T-helper 17 cell (primary cell): ENCODE data around the gene SIK3. TPM values are rescaled to one million over a fixed set of nuclear protein-coding genes. Genes with fewer than 3 reads are reported as not detected.
"Not testable (repeated sequence)": the region's sequence is repeated elsewhere in the genome, so short reads cannot be mapped to it uniquely, and the experiment has no call there.

ENCODE experiments used
- ATAC-seq: fragments of 150-1000 bp; cut with Tn5 transposase; 2 replicates; pipeline ENCODE4 v1.10.0; 2021; ENCODE audit warnings: mild to moderate bottlenecking, moderate library complexity
- DNase-seq, 3 donors: peaks; one replicate each; pipeline versions ENCODE4 v3.0.0 to v3.0.0-alpha.2; 2020 to 2021
- H3K9me3 ChIP-seq: one replicate; pipeline ENCODE4 v1.7.0; 2013; ENCODE audit warnings: low read length, mild to moderate bottlenecking; ENCODE audit not compliant: control insufficient read depth, poor library complexity, severe bottlenecking
- H3K27ac Mint-ChIP-seq: one replicate; pipeline ENCODE4 v1.8.0; 2022; ENCODE audit warnings: mild to moderate bottlenecking, moderate library complexity, mixed read lengths
- H3K27me3 Mint-ChIP-seq: one replicate; pipeline ENCODE4 v1.8.0; 2022; ENCODE audit warnings: mixed read lengths
- H3K36me3 Mint-ChIP-seq: one replicate; pipeline ENCODE4 v1.8.0; 2022; ENCODE audit warnings: low read depth, mixed read lengths
- H3K4me1 Mint-ChIP-seq: one replicate; pipeline ENCODE4 v1.8.0; 2022; ENCODE audit warnings: mild to moderate bottlenecking, mixed read lengths
- H3K4me3 Mint-ChIP-seq: one replicate; pipeline ENCODE4 v1.8.0; 2022; ENCODE audit warnings: mild to moderate bottlenecking, moderate library complexity, mixed read lengths
- total RNA-seq, 4 donors: library from RNA in 2 of 4; stranded (reverse) in 2 of 4; gene quantifications; one replicate each; pipeline ENCODE4 v1.2.3 and lab custom pipeline; 2022 to 2026

The SIK3 gene
- total RNA-seq, 2 donors from 2014 or later, result 82.7 to 87.5 TPM

DNA sequence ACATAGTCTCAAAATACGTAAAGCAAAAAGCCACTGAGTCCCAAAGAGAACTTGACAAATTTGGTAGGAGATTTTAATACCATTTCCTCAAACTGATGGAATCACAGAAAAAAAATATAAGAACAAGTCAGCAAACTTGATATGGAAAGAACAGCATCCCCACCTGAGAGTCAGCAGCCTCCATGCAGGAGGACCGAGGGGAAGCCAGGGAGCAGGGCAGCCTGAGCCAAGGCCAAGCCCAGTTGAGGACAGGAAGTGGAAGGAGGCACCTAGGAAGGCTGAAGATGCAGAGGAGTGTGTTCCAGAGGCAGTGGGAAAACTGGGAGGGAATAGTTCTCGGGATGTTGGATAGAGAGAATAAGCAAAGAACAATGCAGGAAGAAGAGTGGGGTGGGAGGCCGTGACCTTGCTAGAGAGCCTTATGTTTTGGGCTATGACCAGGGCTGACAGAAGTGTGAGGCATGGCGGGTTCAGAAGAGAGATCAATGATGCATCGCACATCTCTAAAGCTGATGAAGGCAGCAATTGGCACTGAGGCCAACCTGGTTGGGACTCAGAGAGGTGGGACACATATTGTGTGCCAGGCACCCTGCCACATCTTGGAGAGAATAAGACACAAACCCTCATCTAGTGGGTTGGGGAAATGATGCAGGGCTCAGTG, 290.5 kb downstream of the SIK3 start:
- Mint-ChIP-seq H3K27ac (no peak overlapping the region), H3K36me3 (peaks cover 2% of the 10 kb centered on the region), H3K4me1 (no peaks in the 10 kb centered on the region), H3K27me3 (peaks cover 25% of the 10 kb centered on the region), H3K4me3 (no peak overlapping the region)
- ATAC-seq (no peak), DNase-seq (no peak)
- no peaks in the 10 kb centered on the region for H3K9me3 ChIP-seq

DNA sequence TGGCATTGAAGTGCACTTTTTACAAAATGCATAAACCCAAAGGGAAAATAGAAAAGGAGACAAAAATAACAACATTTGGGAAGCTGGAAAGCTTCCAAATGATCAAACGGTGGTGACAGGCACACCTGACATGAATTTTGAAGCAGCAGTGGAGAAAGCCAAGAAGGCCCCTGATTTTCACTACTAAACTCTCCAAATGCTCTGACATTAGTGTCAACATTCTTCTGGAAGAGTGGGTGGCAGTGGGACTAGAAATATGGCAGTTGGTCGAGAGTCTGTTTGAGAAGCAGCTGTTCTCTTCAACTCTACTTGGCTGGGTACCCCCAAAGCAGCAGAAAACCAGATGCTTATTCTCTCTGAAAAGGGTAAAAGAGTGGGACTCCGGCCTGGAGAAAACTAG, 294.2 kb downstream of the SIK3 start:
- H3K27ac Mint-ChIP-seq, result no peak overlapping the region

DNA sequence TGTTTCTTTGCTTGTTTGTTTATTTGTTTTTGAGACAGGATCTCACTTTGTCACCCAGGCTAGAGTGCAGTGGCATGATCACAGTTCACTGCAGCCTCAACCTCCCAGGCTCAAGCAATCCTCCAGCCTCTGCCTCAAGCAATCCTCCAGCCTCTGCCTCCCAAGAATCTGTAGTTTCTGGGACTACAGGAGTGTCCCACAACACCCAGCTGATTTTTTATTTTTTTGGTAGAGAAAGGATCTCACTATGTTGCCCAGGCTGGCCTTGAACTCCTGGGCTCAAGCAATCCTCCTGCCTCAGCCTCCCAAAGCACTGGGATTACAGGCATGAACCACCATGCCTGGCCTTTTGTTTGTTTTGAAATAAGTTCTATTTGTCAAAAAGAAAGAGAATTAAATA, 296.6 kb downstream of the SIK3 start:
- not testable (repeated sequence) for H3K4me1 Mint-ChIP-seq, DNase-seq, H3K36me3 Mint-ChIP-seq, H3K27ac Mint-ChIP-seq, H3K4me3 Mint-ChIP-seq, ATAC-seq, H3K9me3 ChIP-seq
- peaks cover 34% of the 10 kb centered on the region for H3K27me3 Mint-ChIP-seq

More for the DNA sequence above, 294.2 kb downstream of the SIK3 start:
- H3K36me3 Mint-ChIP-seq, result peaks cover 2% of the 10 kb centered on the region
- H3K4me1 Mint-ChIP-seq, result no peaks in the 10 kb centered on the region
- no peak overlapping the region for H3K4me3 Mint-ChIP-seq
- no peaks in the 10 kb centered on the region for H3K9me3 ChIP-seq
- no peak for ATAC-seq
- H3K27me3 Mint-ChIP-seq, result peaks cover 39% of the 10 kb centered on the region
- no peak for DNase-seq

DNA sequence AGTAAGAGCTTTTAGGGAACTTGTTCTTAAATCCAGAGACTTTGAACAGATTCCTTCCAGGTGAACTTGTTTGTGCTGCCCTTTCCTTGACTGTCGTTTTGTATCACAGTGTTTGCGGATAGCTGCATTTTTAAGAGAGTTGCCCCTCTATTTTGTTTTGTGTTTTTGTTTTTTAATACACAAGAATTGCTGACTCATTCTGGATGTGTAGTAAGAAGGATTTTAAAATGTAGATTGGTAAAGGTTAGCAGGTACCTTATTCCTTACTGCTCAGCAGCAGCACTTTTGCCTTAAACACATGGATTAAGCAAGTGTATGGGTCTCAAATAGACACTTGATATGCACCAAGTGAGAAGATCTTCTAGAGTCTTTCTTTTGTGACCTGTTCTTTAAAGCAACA, 297.6 kb downstream of the SIK3 start:
- ATAC-seq, result no peak
- DNase-seq, result no peak
- Mint-ChIP-seq H3K27ac (no peak overlapping the region), H3K4me3 (no peak overlapping the region), H3K27me3 (peaks cover 34% of the 10 kb centered on the region), H3K4me1 (no peaks in the 10 kb centered on the region), H3K36me3 (no peaks in the 10 kb centered on the region)
- H3K9me3 ChIP-seq, result no peaks in the 10 kb centered on the region

DNA sequence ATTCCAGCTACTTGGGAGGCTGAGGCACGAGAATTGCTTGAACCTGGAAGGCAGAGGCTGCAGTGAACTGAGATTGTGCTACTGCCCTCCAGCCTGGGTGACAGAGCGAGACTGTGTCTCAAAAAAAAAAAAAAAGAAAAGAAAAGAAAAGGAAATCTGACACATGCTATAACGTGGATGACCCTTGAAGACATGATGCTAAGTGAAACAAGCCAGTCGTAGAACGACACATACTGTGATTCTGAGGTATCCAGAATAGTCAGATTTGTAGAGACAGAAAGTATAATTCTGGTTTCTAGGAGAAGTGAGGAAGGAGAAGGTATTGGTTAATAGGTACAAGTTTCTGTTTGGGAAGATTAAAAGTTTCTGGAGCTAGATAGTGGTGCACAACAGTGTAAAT, 299.9 kb downstream of the SIK3 start:
- H3K9me3 ChIP-seq, result no peaks in the 10 kb centered on the region
- no peak overlapping the region for H3K27ac Mint-ChIP-seq
- DNase-seq (no peak), ATAC-seq (no peak)
- no peaks in the 10 kb centered on the region for H3K36me3 Mint-ChIP-seq
- H3K27me3 Mint-ChIP-seq, result peaks cover 29% of the 10 kb centered on the region
- no peak overlapping the region for H3K4me3 Mint-ChIP-seq
- H3K4me1 Mint-ChIP-seq, result peaks cover 2% of the 10 kb centered on the region

DNA sequence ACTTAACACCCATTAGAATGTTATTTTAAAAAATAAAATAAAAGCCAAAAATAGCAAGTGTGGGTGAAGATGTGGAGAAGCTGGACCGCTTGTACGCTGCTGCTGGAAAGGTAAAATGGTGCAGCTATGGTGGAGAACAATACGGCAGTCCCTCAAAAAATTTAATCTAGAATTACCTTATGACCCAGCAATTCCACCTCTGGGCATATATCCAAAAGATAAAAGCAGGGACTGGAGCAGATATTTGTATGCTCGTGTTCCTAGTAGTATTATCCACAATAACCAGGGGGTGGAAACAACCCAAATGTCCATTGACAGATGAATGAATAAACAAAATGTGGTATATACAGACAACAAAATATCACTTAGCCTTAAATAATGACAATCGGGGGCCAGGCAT, 300.4 kb downstream of the SIK3 start:
- ATAC-seq (no peak), DNase-seq (no peak)
- H3K9me3 ChIP-seq, result no peaks in the 10 kb centered on the region
- no peaks in the 10 kb centered on the region for H3K36me3 Mint-ChIP-seq
- H3K4me1 Mint-ChIP-seq, result peaks cover 5% of the 10 kb centered on the region
- H3K4me3 Mint-ChIP-seq, result no peak overlapping the region
- no peak overlapping the region for H3K27ac Mint-ChIP-seq
- H3K27me3 Mint-ChIP-seq, result peaks cover 24% of the 10 kb centered on the region

DNA sequence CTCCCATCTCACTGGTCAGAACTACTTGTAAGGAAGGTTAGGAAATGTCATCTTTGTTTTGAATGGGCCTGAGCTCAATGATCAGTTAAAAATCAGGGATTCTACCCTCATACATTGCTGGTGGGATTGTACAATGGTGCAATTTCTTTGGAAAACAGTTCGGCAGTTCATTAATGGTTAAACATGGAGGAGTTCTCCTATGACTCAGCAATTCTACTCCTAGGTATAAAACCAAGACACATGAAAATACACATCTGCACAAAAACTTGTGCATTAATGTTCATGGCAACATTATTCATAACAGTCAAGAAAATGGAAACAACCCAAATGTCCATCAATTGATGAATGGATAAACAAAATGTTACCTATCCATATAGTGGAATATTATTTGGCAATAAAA, 301.7 kb downstream of the SIK3 start:
- H3K36me3 Mint-ChIP-seq, result no peaks in the 10 kb centered on the region
- ATAC-seq (no peak), DNase-seq (no peak)
- peaks cover 5% of the 10 kb centered on the region for H3K4me1 Mint-ChIP-seq
- H3K27ac Mint-ChIP-seq, result no peak overlapping the region
- H3K27me3 Mint-ChIP-seq, result peaks cover 20% of the 10 kb centered on the region
- no peaks in the 10 kb centered on the region for H3K9me3 ChIP-seq
- H3K4me3 Mint-ChIP-seq, result no peak overlapping the region

DNA sequence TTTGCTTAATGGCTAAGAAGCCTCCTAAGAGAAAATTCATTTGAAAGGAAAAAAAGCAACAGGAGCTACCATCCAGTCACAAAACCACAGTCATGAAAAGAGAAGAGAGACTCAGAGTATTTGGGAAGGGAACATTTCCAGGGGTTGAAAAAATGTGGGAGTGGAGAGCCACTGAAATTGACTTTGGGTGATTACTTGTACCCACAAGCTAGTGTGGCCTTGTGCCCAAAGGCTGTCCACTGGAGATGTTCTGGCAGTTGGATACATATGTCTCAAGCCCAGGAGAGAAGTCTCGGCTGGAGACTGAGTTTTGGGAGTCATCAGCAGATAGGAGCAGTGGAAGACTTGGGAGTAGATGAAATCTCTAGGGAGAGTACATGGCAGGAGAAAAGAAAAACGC, 303.4 kb downstream of the SIK3 start:
- Mint-ChIP-seq H3K4me1 (peaks cover 13% of the 10 kb centered on the region), H3K36me3 (no peaks in the 10 kb centered on the region), H3K27me3 (peaks cover 17% of the 10 kb centered on the region), H3K4me3 (no peak overlapping the region), H3K27ac (no peak overlapping the region)
- ATAC-seq (no peak), DNase-seq (no peak)
- H3K9me3 ChIP-seq, result no peaks in the 10 kb centered on the region

DNA sequence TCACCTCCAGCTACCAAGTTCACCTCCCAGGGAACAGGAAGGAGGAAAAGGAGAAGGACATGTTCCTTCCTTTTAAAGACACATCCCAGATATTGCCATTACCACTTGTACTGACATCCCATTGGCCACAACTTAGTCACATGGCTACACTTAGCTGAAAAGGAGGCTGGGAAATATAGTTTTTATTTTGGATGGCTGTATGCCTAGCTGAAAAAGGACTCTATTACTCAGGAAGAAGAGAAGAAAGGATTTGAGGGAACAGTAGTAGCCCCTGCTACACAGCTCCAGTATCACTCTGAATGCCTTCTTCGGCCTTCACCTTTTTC, 304.5 kb downstream of the SIK3 start:
- Mint-ChIP-seq H3K4me3 (no peak overlapping the region), H3K4me1 (peaks cover 13% of the 10 kb centered on the region), H3K27ac (peak overlapping the region; percentile 46), H3K27me3 (peaks cover 6% of the 10 kb centered on the region), H3K36me3 (no peaks in the 10 kb centered on the region)
- no peak for DNase-seq
- no peaks in the 10 kb centered on the region for H3K9me3 ChIP-seq
- ATAC-seq, result no peak

Other genes starting within 250 kb of the SIK3 start
- gene PAFAH1B2, start 45.9 kb upstream of the SIK3 start, total RNA-seq, result 10 to 100 TPM; 31.1 to 43.4 TPM
- 100 to 1,000 TPM; 106 to 118 TPM for gene SIDT2, start 80.3 kb upstream of the SIK3 start, total RNA-seq
- 1 to 10 TPM; 8.7 to 9.6 TPM for gene TAGLN, start 100.9 kb upstream of the SIK3 start, total RNA-seq
- 100 to 1,000 TPM; 312 to 355 TPM for gene PCSK7, start 133.6 kb upstream of the SIK3 start, total RNA-seq
- gene RNF214, start 134.2 kb upstream of the SIK3 start, total RNA-seq, result 10 to 100 TPM; 20.1 to 24.4 TPM
- gene BACE1-AS, start 192.9 kb upstream of the SIK3 start, total RNA-seq, result 1 to 10 TPM; 4.3 to 4.5 TPM
- gene BACE1, start 217.8 kb upstream of the SIK3 start, total RNA-seq, result 1 to 10 TPM; 2.0 to 3.5 TPM
- gene CEP164, start 229.4 kb upstream of the SIK3 start, total RNA-seq, result 10 to 100 TPM; 46.7 to 52.6 TPM